A673 (cell line): ENCODE data around the gene FRMPD1. TPM values are rescaled to one million over a fixed set of nuclear protein-coding genes. Genes with fewer than 3 reads are reported as not detected.

Experiments used
- BruUV-seq: library from RNA; stranded (reverse); fragments of 400-500 nt; replicated peaks from 2 replicates; lab custom pipeline; 2021; lab: Mats Ljungman, UMichigan
- CTCF ChIA-PET: fragments of 300-600 bp; sonication (Branson Sonifier 250); formaldehyde crosslinking; loops from one replicate; lab custom pipeline; 2022; ENCODE audit warnings: antibody characterized with exemption; lab: Charles Lee
- POLR2A ChIA-PET: fragments of 300-600 bp; sonication (Branson Sonifier 250); formaldehyde crosslinking; loops from one replicate; lab custom pipeline; 2022; ENCODE audit warnings: antibody characterized with exemption; ENCODE audit not compliant: low non-redundant PET; lab: Charles Lee
- DNase-seq: peaks from one replicate; pipeline ENCODE4 v3.0.0-alpha.2; 2015; ENCODE audit warnings: low spot score
- H3K27ac ChIP-seq: fragments of 200-600 bp; sonication (generic); 2 replicates; pipeline ENCODE4 v1.5.1; 2016; ENCODE audit warnings: mixed run types, low read depth, mild to moderate bottlenecking, mixed read lengths, antibody characterized with exemption, low read length; ENCODE audit not compliant: poor library complexity, severe bottlenecking
- H3K27me3 ChIP-seq: fragments of 200-600 bp; sonication (generic); replicated peaks from 2 replicates; pipeline ENCODE4 v1.6.1; 2017; ENCODE audit warnings: mixed run types, low read depth, mild to moderate bottlenecking, mixed read lengths, antibody characterized with exemption, low read length; ENCODE audit not compliant: insufficient read depth, poor library complexity
- H3K36me3 ChIP-seq: fragments of 200-600 bp; sonication (generic); 2 replicates; pipeline ENCODE4 v1.6.1; 2016; ENCODE audit warnings: mixed run types, mild to moderate bottlenecking, mixed read lengths, antibody characterized with exemption, low read length; ENCODE audit not compliant: insufficient read depth, poor library complexity, severe bottlenecking
- H3K4me1 ChIP-seq: fragments of 200-600 bp; sonication (generic); 2 replicates; pipeline ENCODE4 v1.6.1; 2017; ENCODE audit warnings: mixed run types, mild to moderate bottlenecking, mixed read lengths, antibody characterized with exemption, low read length; ENCODE audit not compliant: insufficient read depth, poor library complexity, severe bottlenecking
- H3K4me3 ChIP-seq: fragments of 200-600 bp; sonication (generic); 2 replicates; pipeline ENCODE4 v1.5.1; 2016; ENCODE audit warnings: low read depth, mixed run types, mild to moderate bottlenecking, mixed read lengths, low read length; ENCODE audit not compliant: poor library complexity, severe bottlenecking
- H3K9me3 ChIP-seq: fragments of 200-600 bp; sonication (generic); 2 replicates; pipeline ENCODE4 v1.6.1; 2016; ENCODE audit warnings: mixed run types, low read depth, mild to moderate bottlenecking, mixed read lengths, antibody characterized with exemption, low read length; ENCODE audit not compliant: poor library complexity, severe bottlenecking
- CTCF ChIP-seq: fragments of 300-800, 200-600 bp; sonication (generic); conservative IDR thresholded peaks from 2 replicates; pipeline ENCODE4 v1.5.1; 2017; ENCODE audit warnings: low read depth, mild to moderate bottlenecking, antibody characterized with exemption, low read length, moderate library complexity, mixed read lengths
- EZH2 ChIP-seq: fragments of 200-600 bp; sonication (generic); IDR thresholded peaks from 2 replicates; pipeline ENCODE4 v1.6.1; 2017; ENCODE audit warnings: borderline replicate concordance, low read depth, mild to moderate bottlenecking, mixed read lengths, antibody characterized with exemption, low read length; ENCODE audit not compliant: poor library complexity, severe bottlenecking
- intact Hi-C: fragments of 100-400 bp; cut with micrococcal nuclease; formaldehyde crosslinking; loops from one replicate; pipeline ENCODE4 v1.10.0; 2022; ENCODE audit not compliant: unreplicated experiment
- total RNA-seq: library from RNA; stranded (reverse); gene quantifications from 2 replicates; pipeline ENCODE4 v1.2.3, GENCODE V29; 2021

The FRMPD1 gene
- total RNA-seq, 1 experiment from 2014 or later, result not detected

- POLR2A ChIA-PET, result no interaction called here
Measured at GRCh38 chr9:37732086-37732741, 81.5 kb downstream of the FRMPD1 start.

DNA sequence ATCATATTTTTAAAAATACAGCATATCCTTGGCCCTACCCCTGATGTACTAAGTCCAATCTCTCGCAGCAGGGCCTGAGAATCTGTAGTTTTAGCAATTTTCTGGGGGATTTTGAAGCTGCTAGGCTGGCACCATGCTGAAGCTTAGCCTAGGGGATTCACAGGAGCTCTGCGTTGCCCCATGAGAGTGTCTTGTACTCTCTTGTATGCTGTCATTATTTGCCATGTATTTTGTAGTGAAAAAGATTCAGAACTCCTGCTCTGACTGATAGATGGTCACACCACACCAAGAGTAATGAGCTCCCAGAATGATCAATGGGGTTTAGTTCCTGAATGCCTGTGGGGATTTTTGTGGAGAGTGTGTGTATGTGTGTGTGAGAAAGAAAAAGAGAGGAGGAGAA, 82.2 kb downstream of the FRMPD1 start:
- BruUV-seq, result no TSS peak
- peaks cover 3% of the 10 kb centered on the region for H3K27me3 ChIP-seq
- DNase-seq, result no peak
- TF ChIP-seq EZH2 (no peak), CTCF (no peak)
- intact Hi-C loops, result no loop called here
- CTCF ChIA-PET, result interaction anchor here (0.6 kb wide), 1 partner anchor 1054 kb away, joined by 3 read pairs; no protein-coding TSS in a partner anchor
- POLR2A ChIA-PET, result no interaction called here
- H3K9me3 ChIP-seq, result no peaks in the 10 kb centered on the region
- H3K4me3 ChIP-seq, result no peak overlapping the region
- no peaks in the 10 kb centered on the region for H3K4me1 ChIP-seq
- no peaks in the 10 kb centered on the region for H3K36me3 ChIP-seq
- no peak overlapping the region for H3K27ac ChIP-seq

More at GRCh38 chr9:37732086-37732741, 81.5 kb downstream of the FRMPD1 start:
- H3K27ac ChIP-seq, result no peak overlapping the region
- H3K9me3 ChIP-seq, result no peaks in the 10 kb centered on the region
- no TSS peak for BruUV-seq
- TF ChIP-seq CTCF (no peak), EZH2 (no peak)
- intact Hi-C loops, result no loop called here
- no peak overlapping the region for H3K4me3 ChIP-seq
- no peaks in the 10 kb centered on the region for H3K4me1 ChIP-seq
- H3K27me3 ChIP-seq, result peaks cover 3% of the 10 kb centered on the region
- CTCF ChIA-PET, result no interaction called here
- no peaks in the 10 kb centered on the region for H3K36me3 ChIP-seq
- DNase-seq, result no peak

DNA sequence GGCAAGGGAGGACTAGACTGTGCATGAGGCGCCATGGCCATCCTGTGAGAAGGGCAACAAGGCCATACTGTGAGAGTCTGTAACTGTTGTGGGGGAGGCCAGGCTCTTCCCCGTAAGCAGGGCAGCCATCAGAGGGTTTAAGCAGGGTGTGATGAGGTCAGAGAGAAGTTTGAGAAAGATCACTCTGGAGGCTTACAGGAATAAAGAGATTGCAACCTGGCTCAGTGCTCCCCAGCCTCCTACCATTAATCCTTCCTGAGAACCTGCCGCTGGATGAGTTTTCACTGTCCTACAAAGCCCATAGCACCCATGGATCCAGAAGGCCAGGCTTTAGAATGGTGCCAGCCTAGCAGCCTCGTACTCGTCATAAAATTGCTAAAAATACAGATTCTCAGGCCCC, 88.5 kb downstream of the FRMPD1 start:
- no peaks in the 10 kb centered on the region for H3K27me3 ChIP-seq
- POLR2A ChIA-PET, result no interaction called here
- H3K4me1 ChIP-seq, result no peaks in the 10 kb centered on the region
- DNase-seq, result no peak
- CTCF ChIA-PET, result no interaction called here
- no peak overlapping the region for H3K27ac ChIP-seq
- intact Hi-C loops, result no loop called here
- H3K4me3 ChIP-seq, result no peak overlapping the region
- no peaks in the 10 kb centered on the region for H3K9me3 ChIP-seq
- no TSS peak for BruUV-seq
- TF ChIP-seq EZH2 (no peak), CTCF (no peak)
- no peaks in the 10 kb centered on the region for H3K36me3 ChIP-seq
